Peyer's patch (tissue), 4 donors: ENCODE results near the gene CALHM3. TPM values are rescaled to one million over a fixed set of nuclear protein-coding genes. Genes with fewer than 3 reads are reported as not detected.

Source experiments
- DNase-seq, 3 donors: peaks; one replicate each; pipeline ENCODE4 v3.0.0-alpha.2; 2017 to 2019
- H3K27ac ChIP-seq, 4 donors: fragments of 200-600 bp; sonication (generic); one replicate each; pipeline ENCODE4 v1.5.1; 2016 to 2019
- H3K27me3 ChIP-seq, 2 donors: fragments of 200-600 bp; sonication (generic); one replicate each; pipeline ENCODE4 v1.5.1; 2019
- H3K36me3 ChIP-seq, 3 donors: fragments of 200-600 bp; sonication (generic); one replicate each; pipeline ENCODE4 v1.5.1; 2016 to 2019
- H3K4me1 ChIP-seq, 4 donors: fragments of 200-600 bp; sonication (generic); one replicate each; pipeline ENCODE4 v1.5.1; 2016 to 2019
- H3K4me3 ChIP-seq, 4 donors: fragments of 200-600 bp; sonication (generic); 1 replicate in 3 of 4; 2 replicates in 1 of 4; pipeline ENCODE4 v1.5.1; 2016 to 2019; ENCODE audit warnings: mild to moderate bottlenecking in 1 of 4
- H3K9me3 ChIP-seq, 4 donors: fragments of 200-600 bp; sonication (generic); one replicate each; pipeline ENCODE4 v1.5.1; 2016 to 2019; ENCODE audit warnings: mild to moderate bottlenecking in 1 of 4
- POLR2A ChIP-seq, 2 donors: fragments of 450-650 bp; IDR thresholded peaks; one replicate each; pipeline ENCODE4 v1.5.1; 2017; ENCODE audit warnings: antibody characterized with exemption in 2 of 2, mild to moderate bottlenecking in 2 of 2, moderate library complexity in 2 of 2
- total RNA-seq, 4 donors: library from RNA; depleted of rRNA; stranded (reverse); fragments of >200 nt; gene quantifications; one replicate each; pipeline ENCODE4 v1.1.0, GENCODE V29; 2016
- TF ChIP-seq, protein P1 (sequence below), 6 experiments: fragments of 450-650 bp in 4 of 6; fragments of 200-600 bp in 2 of 6; sonication (generic) in 1 of 6; IDR thresholded peaks; one replicate each; pipeline ENCODE4 v1.5.1; 2017 to 2019; ENCODE audit warnings: antibody characterized with exemption in 6 of 6, mild to moderate bottlenecking in 3 of 6, moderate library complexity in 1 of 6

The CALHM3 gene
- total RNA-seq, 4 donors from 2014 or later = not detected

DNA sequence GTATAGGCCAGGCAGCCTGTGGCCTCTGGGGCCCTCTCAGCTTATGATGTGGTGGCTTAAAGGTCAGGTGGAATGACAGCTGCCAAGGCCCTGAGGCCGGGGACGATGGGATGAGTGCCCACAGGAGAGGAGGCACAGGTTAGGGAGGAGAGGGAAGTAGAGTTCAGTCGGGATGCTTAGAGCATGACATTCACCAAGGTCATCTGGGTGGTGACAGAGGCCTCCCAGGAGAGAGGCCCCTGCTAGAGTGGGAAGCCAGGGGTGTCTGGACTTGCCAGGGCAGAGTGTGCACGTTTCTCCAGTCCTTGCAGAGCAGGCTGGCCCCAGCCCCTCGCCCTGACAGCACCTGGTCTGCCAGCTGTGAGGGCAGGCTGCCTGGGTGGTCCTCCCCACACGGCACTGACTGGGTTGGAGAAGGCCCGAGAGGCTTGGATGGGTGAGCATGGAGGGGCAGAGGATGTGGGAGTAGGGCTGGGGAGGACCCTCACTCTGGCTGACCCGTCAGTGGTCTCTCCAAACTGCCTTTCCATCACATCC, 21.8 kb downstream of the CALHM3 start:
- no peak overlapping the region for H3K4me3 ChIP-seq

DNA sequence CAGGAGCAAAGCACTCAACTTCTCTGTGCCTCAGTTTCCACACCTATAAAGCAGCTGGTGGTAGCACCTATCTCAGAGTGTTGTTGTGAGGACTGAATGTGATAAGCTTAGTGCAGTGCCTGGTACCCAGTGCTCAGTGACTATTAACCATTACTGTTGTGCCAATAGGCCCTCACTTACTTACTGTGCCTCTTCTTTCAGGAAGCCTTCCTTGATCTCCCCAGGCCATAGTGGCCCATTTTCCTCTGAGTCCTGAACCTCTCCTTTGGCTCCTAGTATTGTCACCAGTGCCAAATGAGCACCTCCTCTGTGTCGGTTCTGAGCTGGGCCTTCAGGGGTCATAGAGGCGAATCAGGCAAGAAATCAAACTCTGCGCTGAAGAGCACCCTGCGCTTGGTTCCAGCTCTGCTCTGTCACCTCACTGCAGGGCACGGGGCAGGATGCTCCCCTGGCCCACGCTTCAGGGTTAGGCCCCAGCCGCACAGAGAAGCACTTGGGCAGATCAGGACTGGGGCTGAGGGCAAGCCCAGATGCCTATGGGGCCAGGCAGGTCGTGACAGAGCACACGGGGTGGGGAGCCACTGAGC, 22.9 kb downstream of the CALHM3 start:
- TF ChIP-seq, protein P1, sequence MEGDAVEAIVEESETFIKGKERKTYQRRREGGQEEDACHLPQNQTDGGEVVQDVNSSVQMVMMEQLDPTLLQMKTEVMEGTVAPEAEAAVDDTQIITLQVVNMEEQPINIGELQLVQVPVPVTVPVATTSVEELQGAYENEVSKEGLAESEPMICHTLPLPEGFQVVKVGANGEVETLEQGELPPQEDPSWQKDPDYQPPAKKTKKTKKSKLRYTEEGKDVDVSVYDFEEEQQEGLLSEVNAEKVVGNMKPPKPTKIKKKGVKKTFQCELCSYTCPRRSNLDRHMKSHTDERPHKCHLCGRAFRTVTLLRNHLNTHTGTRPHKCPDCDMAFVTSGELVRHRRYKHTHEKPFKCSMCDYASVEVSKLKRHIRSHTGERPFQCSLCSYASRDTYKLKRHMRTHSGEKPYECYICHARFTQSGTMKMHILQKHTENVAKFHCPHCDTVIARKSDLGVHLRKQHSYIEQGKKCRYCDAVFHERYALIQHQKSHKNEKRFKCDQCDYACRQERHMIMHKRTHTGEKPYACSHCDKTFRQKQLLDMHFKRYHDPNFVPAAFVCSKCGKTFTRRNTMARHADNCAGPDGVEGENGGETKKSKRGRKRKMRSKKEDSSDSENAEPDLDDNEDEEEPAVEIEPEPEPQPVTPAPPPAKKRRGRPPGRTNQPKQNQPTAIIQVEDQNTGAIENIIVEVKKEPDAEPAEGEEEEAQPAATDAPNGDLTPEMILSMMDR (IDR thresholded peaks at IDR 0.05) = no peak
- no peak for TF ChIP-seq POLR2A (IDR thresholded peaks at IDR 0.05)
- Histone ChIP-seq H3K4me1 (peaks cover 0 to 8% (median 0%) of the 10 kb centered on the region in 4 donors), H3K27ac (no peak overlapping the region), H3K4me3 (no peak overlapping the region), H3K36me3 (no peaks in the 10 kb centered on the region), H3K27me3 (no peaks in the 10 kb centered on the region), H3K9me3 (no peaks in the 10 kb centered on the region)
- no peak for DNase-seq

More for the DNA sequence above, 21.8 kb downstream of the CALHM3 start:
- Histone ChIP-seq H3K4me1 (peaks cover 0 to 8% (median 0%) of the 10 kb centered on the region in 4 donors), H3K9me3 (no peaks in the 10 kb centered on the region), H3K36me3 (no peaks in the 10 kb centered on the region), H3K27me3 (no peaks in the 10 kb centered on the region), H3K27ac (no peak overlapping the region)
- no peak for DNase-seq
- TF ChIP-seq POLR2A (IDR thresholded peaks at IDR 0.05) = no peak
- TF ChIP-seq, protein P1 (IDR thresholded peaks at IDR 0.05) = no peak

DNA sequence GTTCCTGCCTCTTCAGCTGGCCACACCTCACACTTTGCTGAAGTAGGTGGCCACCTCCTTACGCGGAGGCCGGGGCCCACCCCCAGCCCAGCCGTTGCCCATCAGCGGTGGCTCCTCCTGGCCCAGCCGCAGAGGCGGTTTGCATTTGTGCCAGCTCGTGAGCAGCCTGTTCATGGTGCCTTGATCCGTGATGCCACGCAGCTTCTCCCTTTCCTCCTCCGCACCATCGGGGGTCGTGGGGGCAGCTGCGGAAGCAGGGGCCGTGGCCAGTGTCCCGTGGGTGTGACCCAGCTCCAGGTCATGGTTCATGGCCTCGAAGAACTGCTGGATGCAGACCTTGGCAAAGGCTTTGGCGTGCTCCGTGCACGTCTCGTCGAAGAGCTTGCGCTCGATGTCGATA, 23.8 kb downstream of the CALHM3 start:
- Histone ChIP-seq H3K4me1 (peaks cover 0 to 13% (median 3%) of the 10 kb centered on the region in 4 donors), H3K27ac (no peak overlapping the region), H3K36me3 (no peaks in the 10 kb centered on the region), H3K4me3 (no peak overlapping the region), H3K9me3 (no peaks in the 10 kb centered on the region), H3K27me3 (no peaks in the 10 kb centered on the region)
- TF ChIP-seq POLR2A (IDR thresholded peaks at IDR 0.05) = no peak
- TF ChIP-seq, protein P1 (IDR thresholded peaks at IDR 0.05) = no peak
- DNase-seq = no peak

DNA sequence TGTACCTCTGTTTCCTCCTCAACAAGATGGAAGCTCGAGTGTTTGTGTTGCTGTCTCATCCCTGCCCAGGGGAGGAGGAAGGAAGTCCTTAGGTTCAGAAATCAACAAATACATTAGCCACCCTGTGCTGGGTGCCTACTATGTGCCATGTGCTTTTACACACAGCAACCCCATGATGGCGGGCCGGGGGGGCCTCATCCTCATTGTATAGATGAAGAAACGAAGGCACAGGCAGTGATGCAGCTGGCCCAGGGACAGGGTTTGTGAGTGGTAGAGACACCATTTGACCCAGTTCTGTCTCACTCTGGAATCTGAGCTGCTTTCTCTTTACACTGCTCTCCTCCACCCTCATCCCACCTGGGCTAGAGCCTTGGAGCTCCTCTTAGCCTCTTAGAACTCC, 25.0 kb downstream of the CALHM3 start:
- DNase-seq = no peak
- Histone ChIP-seq H3K9me3 (no peaks in the 10 kb centered on the region), H3K27me3 (no peaks in the 10 kb centered on the region), H3K27ac (no peak overlapping the region), H3K4me1 (peaks cover 0 to 25% (median 11%) of the 10 kb centered on the region in 4 donors), H3K4me3 (no peak overlapping the region), H3K36me3 (peaks cover 0 to 10% (median 0%) of the 10 kb centered on the region in 3 donors)
- no peak for TF ChIP-seq POLR2A (IDR thresholded peaks at IDR 0.05)
- TF ChIP-seq, protein P1 (IDR thresholded peaks at IDR 0.05) = no peak

DNA sequence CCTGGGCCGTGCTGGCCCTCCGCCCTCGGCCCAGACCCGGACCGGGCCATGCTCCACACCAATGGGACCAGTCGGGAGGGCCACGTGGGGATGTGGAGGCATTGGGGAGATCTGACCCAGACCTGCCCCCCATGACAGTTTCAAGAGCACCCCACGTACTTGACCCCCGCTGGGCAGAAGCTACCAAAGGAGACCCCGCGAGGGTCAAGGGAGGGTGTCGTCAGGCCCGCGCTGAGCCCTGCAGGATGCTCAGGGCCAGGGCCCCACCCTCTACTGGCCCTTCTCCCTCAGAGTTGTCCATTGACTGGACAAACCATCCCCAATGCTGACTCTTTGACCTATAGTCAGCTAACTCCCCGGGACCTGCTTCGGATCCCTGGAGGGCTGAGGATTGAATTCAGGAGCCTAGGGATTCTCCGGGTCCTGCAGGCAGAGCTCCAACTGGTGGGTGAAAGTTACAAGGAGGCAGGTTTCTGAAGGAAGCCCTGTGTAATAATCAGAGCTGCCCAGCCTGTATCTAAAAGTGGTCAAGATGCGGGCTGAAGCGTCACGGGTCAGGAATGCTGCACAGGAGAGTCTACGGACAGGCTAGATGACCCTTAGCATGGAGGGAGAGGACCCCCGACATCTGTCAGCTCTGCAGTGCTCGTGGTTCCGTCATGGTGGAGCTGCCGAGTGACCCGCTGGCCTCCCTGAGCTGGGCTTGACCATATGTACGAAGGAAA, 26.4 kb downstream of the CALHM3 start:
- Histone ChIP-seq H3K36me3 (peaks cover 0 to 13% (median 0%) of the 10 kb centered on the region in 3 donors), H3K4me1 (peaks cover 0 to 27% (median 12%) of the 10 kb centered on the region in 4 donors), H3K27ac (peak overlapping the region; percentile 76 to 89 (median 85)), H3K9me3 (no peaks in the 10 kb centered on the region), H3K4me3 (peak overlapping the region; percentile 65 to 77 (median 70)), H3K27me3 (no peaks in the 10 kb centered on the region)
- no peak for DNase-seq
- TF ChIP-seq, protein P1 (IDR thresholded peaks at IDR 0.05) = no peak
- no peak for TF ChIP-seq POLR2A (IDR thresholded peaks at IDR 0.05)
